Gastroesophageal sphincter (tissue), 4 donors: Measurements from ENCODE around the gene MOB1B. TPM values are rescaled to one million over a fixed set of nuclear protein-coding genes. Genes with fewer than 3 reads are reported as not detected.
A peak's percentile ranks its signal among the peaks of the same experiment; 100 is the strongest.

Experiments used
- ATAC-seq: fragments of 150-250 bp; one replicate; pipeline ENCODE4 v1.9.1; 2016; ENCODE audit warnings: mild to moderate bottlenecking, moderate library complexity
- H3K27ac ChIP-seq, 4 donors: fragments of 200-600 bp; sonication (generic) in 3 of 4; 1 replicate in 3 of 4; 2 replicates in 1 of 4; pipeline ENCODE4 v1.5.1; 2016 to 2019
- H3K27me3 ChIP-seq: fragments of 200-600 bp; sonication (generic); one replicate; pipeline ENCODE4 v1.5.1; 2019
- H3K36me3 ChIP-seq, 2 donors: fragments of 200-600 bp; sonication (generic); one replicate each; pipeline ENCODE4 v1.5.1; 2019; ENCODE audit warnings: control low read depth in 1 of 2
- H3K4me1 ChIP-seq, 3 donors: fragments of 200-600 bp; sonication (generic); 1 replicate in 2 of 3; 2 replicates in 1 of 3; pipeline ENCODE4 v1.5.1; 2016 to 2019; ENCODE audit warnings: control low read depth in 2 of 3
- H3K4me3 ChIP-seq, 2 donors: fragments of 200-600 bp; sonication (generic); one replicate each; pipeline ENCODE4 v1.5.1; 2019; ENCODE audit warnings: mild to moderate bottlenecking in 1 of 2, moderate library complexity in 1 of 2
- H3K9me3 ChIP-seq, 3 donors: fragments of 200-600 bp; sonication (generic); one replicate each; pipeline ENCODE4 v1.5.1; 2017 to 2019; ENCODE audit warnings: control low read depth in 2 of 3
- CTCF ChIP-seq, 4 experiments: fragments of 200-600 bp in 2 of 4; fragments of 450-650 bp in 2 of 4; sonication (generic) in 1 of 4; IDR thresholded peaks; one replicate each; pipeline ENCODE4 v1.5.1; 2017 to 2019; ENCODE audit warnings: antibody characterized with exemption in 4 of 4, mild to moderate bottlenecking in 2 of 4, moderate library complexity in 2 of 4
- EP300 ChIP-seq: sonication (generic); formaldehyde crosslinking; IDR thresholded peaks from one replicate; pipeline ENCODE4 v1.6.1; 2017; ENCODE audit warnings: antibody characterized with exemption, mild to moderate bottlenecking
- POLR2A ChIP-seq, 2 donors: fragments of 450-650 bp; IDR thresholded peaks; one replicate each; pipeline ENCODE4 v1.6.1; 2017; ENCODE audit warnings: antibody characterized with exemption in 2 of 2, mild to moderate bottlenecking in 2 of 2, moderate library complexity in 1 of 2
- POLR2AphosphoS5 ChIP-seq: sonication (generic); formaldehyde crosslinking; IDR thresholded peaks from one replicate; pipeline ENCODE4 v1.6.1; 2017; ENCODE audit warnings: antibody characterized with exemption
- WGBS, 2 donors: methylation state at CpG; one replicate each; pipeline ENCODE4 v1.1.5; 2018; ENCODE audit warnings: low coverage in 1 of 2; 5-methylcytosine and 5-hydroxymethylcytosine counted together
- total RNA-seq, 4 donors: library from RNA; depleted of rRNA; stranded (reverse); fragments of >200 nt; gene quantifications; one replicate each; pipeline ENCODE4 v1.1.0, GENCODE V29; 2016

MOB1B gene
- total RNA-seq, 4 donors from 2014 or later, result 19.6 to 31.5 (median 26.2) TPM

DNA sequence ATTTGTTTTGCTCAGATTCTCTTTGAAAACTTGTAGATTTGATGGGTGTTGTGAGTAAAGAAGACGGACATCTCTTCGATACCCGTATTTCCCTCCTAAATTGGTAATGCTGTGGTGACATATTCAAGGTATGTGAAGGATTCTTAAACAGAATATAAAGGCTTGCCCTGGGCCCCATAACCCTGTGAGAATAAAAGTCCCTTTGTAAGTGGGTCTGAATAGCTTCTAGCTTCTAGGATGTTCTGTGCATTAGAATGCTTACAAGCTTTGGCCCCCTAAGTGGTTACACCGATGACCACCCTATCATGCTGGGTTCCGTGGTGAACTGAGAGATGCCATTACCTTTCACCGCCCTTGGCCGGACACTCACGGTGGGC, 574 bp upstream of the MOB1B start:
- TF ChIP-seq EP300 (no peak), POLR2AphosphoS5 (no peak), CTCF (IDR thresholded peaks at IDR 0.05) (no peak), POLR2A (IDR thresholded peaks at IDR 0.05) (no peak)
- 8 to 33% methylated on average over 2 to 3 of the region's 8 CpGs for whole genome bisulfite sequencing, 2 donors
- peak overlapping the region; percentile 93 to 95 (median 94) for H3K27ac ChIP-seq
- H3K4me1 ChIP-seq, result peaks cover 0 to 29% (median 0%) of the 10 kb centered on the region in 3 donors
- no peaks in the 10 kb centered on the region for H3K9me3 ChIP-seq
- ATAC-seq, result no peak
- no peaks in the 10 kb centered on the region for H3K27me3 ChIP-seq
- peak overlapping the region; percentile 78 to 94 for H3K4me3 ChIP-seq
- peaks cover 0 to 9% of the 10 kb centered on the region in 2 donors for H3K36me3 ChIP-seq

DNA sequence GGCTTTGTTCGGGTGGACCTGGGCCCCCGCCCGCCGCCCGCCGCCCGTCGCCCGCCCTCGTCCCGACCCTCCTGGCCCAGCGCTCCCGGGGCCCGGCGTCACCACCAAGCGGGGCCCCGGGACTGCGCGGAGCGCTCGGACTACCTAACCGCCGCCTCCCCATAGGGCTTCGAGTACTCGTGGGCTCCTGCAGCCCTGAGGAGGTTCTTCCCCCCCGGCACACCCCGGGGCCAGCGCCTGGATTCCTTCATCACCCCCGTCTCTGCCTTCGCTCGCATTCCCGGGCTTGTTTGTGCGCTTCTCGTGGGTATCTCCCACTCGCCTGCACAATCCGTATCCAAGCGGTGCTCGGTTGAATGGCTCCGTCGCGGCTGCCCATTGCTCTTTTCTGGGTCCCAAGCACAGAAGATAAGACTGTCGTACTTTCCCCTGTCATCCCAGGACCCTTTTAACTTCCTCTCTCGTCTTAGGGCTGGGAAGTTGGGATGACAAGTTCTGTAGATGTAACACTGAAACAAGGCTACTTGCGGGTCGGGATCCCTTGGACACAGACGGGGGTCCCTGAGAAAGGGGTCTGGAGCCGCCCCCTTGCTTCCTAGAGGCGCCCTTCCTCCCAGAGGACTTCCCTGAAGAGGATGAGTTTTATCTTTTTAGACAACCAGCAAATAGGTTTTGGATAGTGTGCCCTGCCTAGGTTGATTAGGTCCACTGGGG, 565 bp downstream of the MOB1B start:
- Histone ChIP-seq H3K27ac (peak overlapping the region; percentile 93 to 95 (median 94)), H3K27me3 (no peaks in the 10 kb centered on the region), H3K9me3 (no peaks in the 10 kb centered on the region), H3K4me1 (peaks cover 0 to 29% (median 0%) of the 10 kb centered on the region in 3 donors), H3K4me3 (peak overlapping the region; percentile 78 to 94), H3K36me3 (peaks cover 0 to 13% of the 10 kb centered on the region in 2 donors)
- TF ChIP-seq POLR2AphosphoS5 (no peak), POLR2A (IDR thresholded peaks at IDR 0.05) (no peak), EP300 (no peak), CTCF (IDR thresholded peaks at IDR 0.05) (no peak)
- ATAC-seq, result peak; percentile 76
- WGBS, 2 donors, result 0% methylated on average over 1 to 7 of the region's 48 CpGs

GRCh38 chr4:70903291-70903603, 1.1 kb downstream of the MOB1B start:
- Histone ChIP-seq H3K9me3 (no peaks in the 10 kb centered on the region), H3K27me3 (no peaks in the 10 kb centered on the region), H3K4me3 (peak overlapping the region; percentile 78 to 94), H3K27ac (peak overlapping the region; percentile 93 to 95 (median 94)), H3K4me1 (peaks cover 0 to 29% (median 0%) of the 10 kb centered on the region in 3 donors), H3K36me3 (peaks cover 0 to 13% of the 10 kb centered on the region in 2 donors)
- ATAC-seq, result no peak
- 0 to 1% methylated on average over 3 to 5 of the region's 5 CpGs for WGBS, 2 donors
- TF ChIP-seq EP300 (no peak), POLR2A (IDR thresholded peaks at IDR 0.05) (no peak), CTCF (IDR thresholded peaks at IDR 0.05) (no peak), POLR2AphosphoS5 (no peak)

- no peak overlapping the region for H3K27ac ChIP-seq
- WGBS, 2 donors, result 74 to 80% methylated on average over 3 of the region's 3 CpGs
- TF ChIP-seq EP300, result no peak
- no peak for TF ChIP-seq POLR2A (IDR thresholded peaks at IDR 0.05)
- no peak for TF ChIP-seq CTCF (IDR thresholded peaks at IDR 0.05)
- no peak for TF ChIP-seq POLR2AphosphoS5
- H3K4me3 ChIP-seq, result no peak overlapping the region
- ATAC-seq, result no peak
- H3K36me3 ChIP-seq, result peaks cover 0 to 13% of the 10 kb centered on the region in 2 donors
- peaks cover 0 to 24% (median 2%) of the 10 kb centered on the region in 3 donors for H3K4me1 ChIP-seq
- no peaks in the 10 kb centered on the region for H3K27me3 ChIP-seq
- no peaks in the 10 kb centered on the region for H3K9me3 ChIP-seq
Measured at GRCh38 chr4:70908993-70909556, 6.9 kb downstream of the MOB1B start.

DNA sequence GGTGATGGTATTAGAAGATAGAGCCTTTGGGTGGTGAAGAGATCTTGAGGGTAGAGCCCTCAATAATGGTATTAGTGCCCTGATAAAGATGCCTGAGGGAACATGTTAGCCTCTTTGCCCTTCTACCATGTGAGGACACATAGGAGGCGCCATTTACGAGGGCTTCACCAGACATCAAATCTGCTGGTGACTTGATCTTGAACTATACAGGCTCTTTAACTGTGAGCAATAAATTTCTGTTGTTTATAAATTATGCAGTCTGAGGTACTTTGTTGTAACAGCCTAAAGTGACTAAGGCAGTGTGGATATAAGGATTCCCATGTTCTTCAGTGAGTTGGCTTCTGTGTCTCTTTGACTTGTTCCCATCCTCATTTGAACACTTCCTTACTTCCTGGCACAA, 11.8 kb downstream of the MOB1B start:
- no peaks in the 10 kb centered on the region for H3K27me3 ChIP-seq
- no peak for ATAC-seq

More for the DNA sequence above, 11.8 kb downstream of the MOB1B start:
- Histone ChIP-seq H3K4me3 (no peak overlapping the region), H3K27ac (no peak overlapping the region), H3K4me1 (peaks cover 0 to 29% (median 2%) of the 10 kb centered on the region in 3 donors), H3K9me3 (no peaks in the 10 kb centered on the region), H3K36me3 (no peaks in the 10 kb centered on the region)
- TF ChIP-seq POLR2A (IDR thresholded peaks at IDR 0.05) (no peak), CTCF (IDR thresholded peaks at IDR 0.05) (no peak), EP300 (no peak), POLR2AphosphoS5 (no peak)
- WGBS, 2 donors, result 100% methylated on average over 2 of the region's 2 CpGs; no CpG with 5 or more reads in 1 of the 2 donors
